HUES6 (cell line): ENCODE measurements around the gene PPP2R2D.
"Not testable (repeated sequence)": the region's sequence is repeated elsewhere in the genome, so short reads cannot be mapped to it uniquely, and the experiment has no call there.

Experiments
- H3K27ac ChIP-seq: 2 replicates; pipeline ENCODE4 v1.7.0; 2013; ENCODE audit warnings: low read depth, mild to moderate bottlenecking, low read length, inconsistent platforms
- H3K27me3 ChIP-seq: 2 replicates; pipeline ENCODE4 v1.6.1; 2013; ENCODE audit warnings: low read length; ENCODE audit not compliant: control insufficient read depth, insufficient read depth
- H3K36me3 ChIP-seq: 2 replicates; pipeline ENCODE4 v1.6.1; 2013; ENCODE audit warnings: low read length; ENCODE audit not compliant: control insufficient read depth, insufficient read depth
- H3K4me1 ChIP-seq: 2 replicates; pipeline ENCODE4 v1.6.1; 2013; ENCODE audit warnings: low read length; ENCODE audit not compliant: control insufficient read depth, insufficient read depth
- H3K4me3 ChIP-seq: 2 replicates; pipeline ENCODE4 v1.5.1; 2013; ENCODE audit warnings: low read depth, low read length
- H3K9ac ChIP-seq: one replicate; pipeline ENCODE4 v1.6.1; 2013; ENCODE audit warnings: mild to moderate bottlenecking, low read length
- H3K9me3 ChIP-seq: 2 replicates; pipeline ENCODE4 v1.6.1; 2013; ENCODE audit warnings: low read depth, low read length; ENCODE audit not compliant: control insufficient read depth, insufficient read depth

PPP2R2D gene

DNA sequence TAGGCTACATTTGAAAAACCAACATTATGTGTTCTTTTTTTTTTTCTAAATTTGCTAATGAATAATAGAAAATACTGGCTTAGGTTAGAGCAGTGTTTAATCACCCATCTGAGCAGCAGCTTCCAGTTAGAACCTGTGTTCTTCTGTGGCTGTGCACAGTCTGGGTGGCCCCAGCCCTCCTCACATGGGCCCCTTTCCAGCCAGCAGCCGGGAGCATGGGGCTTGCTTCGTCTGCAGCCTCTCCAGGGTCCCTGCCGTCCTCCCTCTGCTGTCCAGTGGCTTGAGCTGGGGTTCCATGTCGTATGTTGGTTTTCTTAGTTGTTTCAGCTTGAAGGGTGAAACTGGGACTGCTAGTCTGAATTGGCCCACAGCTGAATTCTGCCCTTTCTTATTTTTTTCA, 43.6 kb downstream of the PPP2R2D start:
- Histone ChIP-seq H3K9me3 (no peaks in the 10 kb centered on the region), H3K27ac (no peak overlapping the region), H3K36me3 (peaks cover 77% of the 10 kb centered on the region), H3K9ac (no peak overlapping the region), H3K27me3 (no peaks in the 10 kb centered on the region), H3K4me3 (no peak overlapping the region), H3K4me1 (peaks cover 6% of the 10 kb centered on the region; the same call in 1 of the 2 replicates)

GRCh38 chr10:131944976-131945695, 44.3 kb downstream of the PPP2R2D start:
- Histone ChIP-seq H3K27ac (no peak overlapping the region), H3K9me3 (no peaks in the 10 kb centered on the region), H3K9ac (no peak overlapping the region), H3K36me3 (peaks cover 80% of the 10 kb centered on the region), H3K4me3 (no peak overlapping the region), H3K27me3 (no peaks in the 10 kb centered on the region), H3K4me1 (peaks cover 6% of the 10 kb centered on the region; the same call in 1 of the 2 replicates)

DNA sequence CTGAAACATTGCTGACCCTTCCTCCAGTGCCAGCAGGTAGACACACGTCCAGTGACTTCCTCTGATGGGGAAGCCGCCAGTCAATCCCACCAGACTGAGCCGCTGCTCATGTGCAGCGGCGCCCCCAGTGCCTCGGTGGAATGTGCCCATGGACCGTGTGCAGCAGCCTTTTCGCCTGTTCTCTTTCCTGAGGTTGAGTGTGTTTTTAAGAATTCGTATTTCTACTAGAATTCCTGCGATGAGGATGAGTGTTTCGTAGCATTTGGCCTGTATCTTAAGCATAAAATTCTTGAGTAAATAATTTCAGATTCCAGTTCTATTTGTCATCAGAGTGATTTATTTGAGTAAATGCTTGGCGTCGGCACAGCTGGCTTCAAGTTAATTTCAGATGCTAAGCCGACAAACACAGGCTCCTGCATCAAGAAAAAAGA, 45.5 kb downstream of the PPP2R2D start:
- Histone ChIP-seq H3K9ac (no peak overlapping the region), H3K36me3 (peaks cover 80% of the 10 kb centered on the region), H3K27me3 (no peaks in the 10 kb centered on the region), H3K27ac (no peak overlapping the region), H3K9me3 (no peaks in the 10 kb centered on the region), H3K4me1 (peaks cover 6% of the 10 kb centered on the region; the same call in 1 of the 2 replicates), H3K4me3 (no peak overlapping the region)

- Histone ChIP-seq H3K4me1 (peaks cover 6% of the 10 kb centered on the region; the same call in 1 of the 2 replicates), H3K36me3 (peaks cover 80% of the 10 kb centered on the region), H3K27me3 (no peaks in the 10 kb centered on the region), H3K27ac (no peak overlapping the region), H3K4me3 (no peak overlapping the region), H3K9me3 (no peaks in the 10 kb centered on the region), H3K9ac (no peak overlapping the region)
Measured at GRCh38 chr10:131946880-131947279, 46.1 kb downstream of the PPP2R2D start.

- peaks cover 77% of the 10 kb centered on the region for H3K36me3 ChIP-seq
Measured at GRCh38 chr10:131947631-131948347, 47.0 kb downstream of the PPP2R2D start.

GRCh38 chr10:131948501-131948900, 47.7 kb downstream of the PPP2R2D start:
- Histone ChIP-seq H3K27me3 (no peaks in the 10 kb centered on the region), H3K4me3 (no peak overlapping the region), H3K27ac (no peak overlapping the region), H3K4me1 (peaks cover 6% of the 10 kb centered on the region; the same call in 1 of the 2 replicates), H3K36me3 (peaks cover 81% of the 10 kb centered on the region), H3K9me3 (no peaks in the 10 kb centered on the region), H3K9ac (no peak overlapping the region)

More at GRCh38 chr10:131947631-131948347, 47.0 kb downstream of the PPP2R2D start:
- no peak overlapping the region for H3K27ac ChIP-seq
- no peaks in the 10 kb centered on the region for H3K9me3 ChIP-seq
- no peaks in the 10 kb centered on the region for H3K27me3 ChIP-seq
- no peak overlapping the region for H3K4me3 ChIP-seq
- H3K4me1 ChIP-seq = peaks cover 6% of the 10 kb centered on the region; the same call in 1 of the 2 replicates
- no peak overlapping the region for H3K9ac ChIP-seq

- H3K4me1 ChIP-seq = peaks cover 6% of the 10 kb centered on the region; the same call in 1 of the 2 replicates
- H3K4me3 ChIP-seq = no peak overlapping the region
- H3K27me3 ChIP-seq = no peaks in the 10 kb centered on the region
- H3K9ac ChIP-seq = no peak overlapping the region
- no peaks in the 10 kb centered on the region for H3K9me3 ChIP-seq
- H3K27ac ChIP-seq = no peak overlapping the region
- peaks cover 82% of the 10 kb centered on the region for H3K36me3 ChIP-seq
Measured at GRCh38 chr10:131949041-131949862, 48.4 kb downstream of the PPP2R2D start.

DNA sequence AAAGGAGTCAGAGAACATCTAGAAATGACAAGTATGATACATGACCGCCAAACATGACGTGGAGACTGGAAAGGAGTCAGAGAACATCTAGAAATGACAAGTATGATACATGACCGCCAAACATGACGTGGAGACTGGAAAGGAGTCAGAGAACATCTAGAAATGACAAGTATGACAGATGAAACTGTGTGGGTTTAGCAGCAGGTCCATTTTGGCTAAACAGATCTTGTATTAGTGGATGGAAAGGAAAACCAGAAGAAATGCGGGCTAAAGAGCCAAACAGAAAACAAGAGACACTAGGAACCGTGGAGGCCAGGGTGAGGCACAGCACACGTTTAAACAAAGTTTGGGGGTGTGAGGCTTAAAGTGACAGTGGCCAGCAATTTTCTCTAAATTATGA, 49.1 kb downstream of the PPP2R2D start:
- H3K9me3 ChIP-seq = not testable (repeated sequence)

GRCh38 chr10:131954356-131954965, 53.7 kb downstream of the PPP2R2D start:
- H3K4me3 ChIP-seq = no peak overlapping the region
- H3K9me3 ChIP-seq = peaks cover 5% of the 10 kb centered on the region; the same call in 1 of the 2 replicates
- no peaks in the 10 kb centered on the region for H3K27me3 ChIP-seq
- H3K36me3 ChIP-seq = peaks cover 82% of the 10 kb centered on the region
- H3K4me1 ChIP-seq = no peaks in the 10 kb centered on the region
- no peak overlapping the region for H3K27ac ChIP-seq
- no peak overlapping the region for H3K9ac ChIP-seq

More for the DNA sequence above, 49.1 kb downstream of the PPP2R2D start:
- not testable (repeated sequence) for H3K4me3 ChIP-seq, H3K9ac ChIP-seq, H3K4me1 ChIP-seq, H3K27me3 ChIP-seq, H3K27ac ChIP-seq
- peaks cover 86% of the 10 kb centered on the region for H3K36me3 ChIP-seq

DNA sequence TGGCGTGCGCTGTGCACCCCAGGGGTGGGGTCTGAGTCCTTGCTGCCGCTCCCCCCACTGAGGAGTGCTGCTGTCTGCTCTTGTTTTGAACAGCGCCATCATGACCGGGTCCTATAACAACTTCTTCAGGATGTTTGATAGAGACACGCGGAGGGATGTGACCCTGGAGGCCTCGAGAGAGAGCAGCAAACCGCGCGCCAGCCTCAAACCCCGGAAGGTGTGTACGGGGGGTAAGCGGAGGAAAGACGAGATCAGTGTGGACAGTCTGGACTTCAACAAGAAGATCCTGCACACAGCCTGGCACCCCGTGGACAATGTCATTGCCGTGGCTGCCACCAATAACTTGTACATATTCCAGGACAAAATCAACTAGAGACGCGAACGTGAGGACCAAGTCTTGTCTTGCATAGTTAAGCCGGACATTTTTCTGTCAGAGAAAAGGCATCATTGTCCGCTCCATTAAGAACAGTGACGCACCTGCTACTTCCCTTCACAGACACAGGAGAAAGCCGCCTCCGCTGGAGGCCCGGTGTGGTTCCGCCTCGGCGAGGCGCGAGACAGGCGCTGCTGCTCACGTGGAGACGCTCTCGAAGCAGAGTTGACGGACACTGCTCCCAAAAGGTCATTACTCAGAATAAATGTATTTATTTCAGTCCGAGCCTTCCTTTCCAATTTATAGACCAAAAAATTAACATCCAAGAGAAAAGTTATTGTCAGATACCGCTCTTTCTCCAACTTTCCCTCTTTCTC, 55.0 kb downstream of the PPP2R2D start:
- Histone ChIP-seq H3K9ac (no peak overlapping the region), H3K36me3 (peaks cover 83% of the 10 kb centered on the region), H3K4me3 (no peak overlapping the region)

More for the DNA sequence above, 55.0 kb downstream of the PPP2R2D start:
- H3K27me3 ChIP-seq = no peaks in the 10 kb centered on the region
- no peak overlapping the region for H3K27ac ChIP-seq
- H3K9me3 ChIP-seq = peaks cover 5% of the 10 kb centered on the region; the same call in 1 of the 2 replicates
- 0 out of 2 replicates have a peak, but pooled peaks cover 5% of the 10 kb centered on the region for H3K4me1 ChIP-seq
